CD4-positive, alpha-beta T cell (primary cell): ENCODE results near the gene CDH13. TPM values are rescaled to one million over a fixed set of nuclear protein-coding genes. Genes with fewer than 3 reads are reported as not detected.

Experiments
- ATAC-seq: fragments of 200-7000 bp; cut with Tn5 transposase; one replicate; pipeline ENCODE4 v1.10.0; 2022; ENCODE audit warnings: mild to moderate bottlenecking; ENCODE audit not compliant: poor library complexity
- CTCF ChIA-PET: fragments of 350-600 bp; sonication (Branson Sonifier 250); formaldehyde crosslinking; loops from one replicate; lab custom pipeline; 2021; ENCODE audit warnings: antibody characterized with exemption, inconsistent platforms; lab: Charles Lee
- POLR2A ChIA-PET: fragments of 350-600 bp; sonication (Branson Sonifier 250); formaldehyde crosslinking; loops from one replicate; lab custom pipeline; 2021; ENCODE audit warnings: antibody characterized with exemption, inconsistent platforms; lab: Charles Lee
- DNase-seq, 14 experiments: peaks; one replicate each; pipeline ENCODE4 v3.0.0-alpha.2; 2013 to 2020; ENCODE audit warnings: mixed read lengths in 2 of 14
- H3K27ac ChIP-seq, 2 donors: one replicate each; pipeline versions ENCODE4 v1.5.1 to v1.7.0; 2013; ENCODE audit warnings: low read length in 2 of 2, low read depth in 1 of 2, mild to moderate bottlenecking in 1 of 2
- H3K27me3 ChIP-seq, 2 experiments: 1 replicate in 1 of 2; 2 replicates in 1 of 2; pipeline versions ENCODE4 v1.6.1 to v1.7.0; 2013; ENCODE audit warnings: low read length in 2 of 2, control low read depth in 1 of 2, mild to moderate bottlenecking in 1 of 2, moderate library complexity in 1 of 2; ENCODE audit not compliant: insufficient read depth in 2 of 2, control insufficient read depth in 1 of 2
- H3K36me3 ChIP-seq: one replicate; pipeline ENCODE4 v1.6.1; 2013; ENCODE audit warnings: low read length, control low read depth; ENCODE audit not compliant: insufficient read depth
- H3K4me1 ChIP-seq: one replicate; pipeline ENCODE4 v1.6.1; 2013; ENCODE audit warnings: low read length, control low read depth; ENCODE audit not compliant: insufficient read depth
- H3K4me3 ChIP-seq: one replicate; pipeline ENCODE4 v1.5.1; 2013; ENCODE audit warnings: mild to moderate bottlenecking, low read length, moderate library complexity
- H3K9me3 ChIP-seq, 2 experiments: 1 replicate in 1 of 2; 2 replicates in 1 of 2; pipeline versions ENCODE4 v1.6.1 to v1.7.0; 2013; ENCODE audit warnings: low read length in 2 of 2, mild to moderate bottlenecking in 2 of 2, control low read depth in 1 of 2, moderate library complexity in 1 of 2; ENCODE audit not compliant: control insufficient read depth in 1 of 2, insufficient read depth in 1 of 2
- H3K27ac Mint-ChIP-seq: one replicate; pipeline ENCODE4 v1.8.0; 2020; ENCODE audit warnings: mixed read lengths
- H3K27me3 Mint-ChIP-seq: one replicate; pipeline ENCODE4 v1.8.0; 2021; ENCODE audit warnings: mixed read lengths
- H3K36me3 Mint-ChIP-seq: one replicate; pipeline ENCODE4 v1.8.0; 2021; ENCODE audit warnings: low read depth, mixed read lengths
- H3K4me1 Mint-ChIP-seq: one replicate; pipeline ENCODE4 v1.8.0; 2021; ENCODE audit warnings: low read depth, mixed read lengths
- H3K4me3 Mint-ChIP-seq: one replicate; pipeline ENCODE4 v1.8.0; 2020; ENCODE audit warnings: mild to moderate bottlenecking, mixed read lengths
- H3K9me3 Mint-ChIP-seq: one replicate; pipeline ENCODE4 v1.8.0; 2020; ENCODE audit warnings: mixed read lengths
- intact Hi-C, 2 experiments: fragments of 100-400 bp; cut with DNase I in 1 of 2; cut with micrococcal nuclease in 1 of 2; formaldehyde crosslinking; loops; one replicate each; pipeline versions ENCODE4 v1.15.1 to v1.9.0; 2023 to 2025; cut with DNase I, micrococcal nuclease
- total RNA-seq, 174 experiments: library from RNA in 2 of 174; stranded (reverse) in 2 of 174; gene quantifications; one replicate each; pipeline ENCODE4 v1.2.3 and lab custom pipeline; 2021 to 2026
- TF ChIP-seq, protein P1 (sequence below): fragments of 200-600 bp; IDR thresholded peaks from one replicate; pipeline ENCODE4 v1.8.0; 2022; ENCODE audit warnings: antibody characterized with exemption, mild to moderate bottlenecking

The CDH13 gene
- total RNA-seq, 2 experiments from 2014 or later, result not detected

DNA sequence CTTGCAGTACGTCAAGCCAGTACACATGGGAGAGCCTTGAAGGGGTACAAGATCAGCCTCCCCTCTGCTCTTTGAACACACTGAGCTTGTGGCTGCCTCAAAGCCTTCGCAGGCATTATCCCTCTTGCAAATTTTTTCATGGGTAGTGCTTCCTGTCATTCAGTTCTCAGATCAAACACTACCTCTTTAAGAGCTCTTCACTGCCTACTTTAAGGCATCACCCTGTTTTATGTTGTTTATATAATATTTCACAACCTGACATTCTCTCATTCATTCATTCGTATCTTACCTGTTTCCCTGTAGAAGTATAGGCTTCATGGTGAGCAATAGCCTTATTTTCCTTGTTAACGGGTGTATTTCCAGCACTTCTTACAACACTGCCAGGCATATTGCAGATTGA lies 269.1 kb downstream of the CDH13 start:
- Histone ChIP-seq H3K9me3 (peaks cover 0 to 3% of the 10 kb centered on the region in 2 experiments), H3K27ac (no peak overlapping the region), H3K36me3 (no peaks in the 10 kb centered on the region), H3K27me3 (no peaks in the 10 kb centered on the region), H3K4me1 (no peaks in the 10 kb centered on the region), H3K4me3 (no peak overlapping the region)
- intact Hi-C loops, result no loop called here
- DNase-seq (no peak), ATAC-seq (no peak)
- no peak overlapping the region for H3K27ac Mint-ChIP-seq
- H3K4me1 Mint-ChIP-seq, result no peaks in the 10 kb centered on the region
- no peak overlapping the region for H3K4me3 Mint-ChIP-seq
- no peaks in the 10 kb centered on the region for H3K9me3 Mint-ChIP-seq
- CTCF ChIA-PET, result no interaction called here
- H3K36me3 Mint-ChIP-seq, result no peaks in the 10 kb centered on the region
- POLR2A ChIA-PET, result no interaction called here
- TF ChIP-seq, protein P1, sequence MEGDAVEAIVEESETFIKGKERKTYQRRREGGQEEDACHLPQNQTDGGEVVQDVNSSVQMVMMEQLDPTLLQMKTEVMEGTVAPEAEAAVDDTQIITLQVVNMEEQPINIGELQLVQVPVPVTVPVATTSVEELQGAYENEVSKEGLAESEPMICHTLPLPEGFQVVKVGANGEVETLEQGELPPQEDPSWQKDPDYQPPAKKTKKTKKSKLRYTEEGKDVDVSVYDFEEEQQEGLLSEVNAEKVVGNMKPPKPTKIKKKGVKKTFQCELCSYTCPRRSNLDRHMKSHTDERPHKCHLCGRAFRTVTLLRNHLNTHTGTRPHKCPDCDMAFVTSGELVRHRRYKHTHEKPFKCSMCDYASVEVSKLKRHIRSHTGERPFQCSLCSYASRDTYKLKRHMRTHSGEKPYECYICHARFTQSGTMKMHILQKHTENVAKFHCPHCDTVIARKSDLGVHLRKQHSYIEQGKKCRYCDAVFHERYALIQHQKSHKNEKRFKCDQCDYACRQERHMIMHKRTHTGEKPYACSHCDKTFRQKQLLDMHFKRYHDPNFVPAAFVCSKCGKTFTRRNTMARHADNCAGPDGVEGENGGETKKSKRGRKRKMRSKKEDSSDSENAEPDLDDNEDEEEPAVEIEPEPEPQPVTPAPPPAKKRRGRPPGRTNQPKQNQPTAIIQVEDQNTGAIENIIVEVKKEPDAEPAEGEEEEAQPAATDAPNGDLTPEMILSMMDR, result no peak
- no peaks in the 10 kb centered on the region for H3K27me3 Mint-ChIP-seq

DNA sequence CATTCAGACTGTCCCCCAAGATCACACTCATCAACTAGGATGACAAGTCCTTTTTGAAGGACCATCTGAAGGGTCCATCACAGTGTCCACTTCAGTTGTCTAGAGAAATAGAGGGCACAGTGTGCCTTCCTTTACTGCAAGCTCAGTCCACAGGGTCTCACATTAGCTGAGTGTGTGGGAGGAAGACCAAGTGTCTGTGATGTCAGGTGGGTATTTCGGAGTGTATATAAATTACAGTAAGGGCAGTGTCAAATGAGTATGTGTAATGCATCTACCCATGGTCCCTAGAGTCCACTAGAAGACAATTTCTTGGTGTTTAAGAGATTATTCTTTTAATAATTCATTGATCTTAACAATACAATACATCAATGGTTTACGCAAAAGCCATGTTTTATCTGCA lies 272.2 kb downstream of the CDH13 start:
- Histone ChIP-seq H3K36me3 (no peaks in the 10 kb centered on the region), H3K4me1 (no peaks in the 10 kb centered on the region), H3K27ac (no peak overlapping the region), H3K27me3 (no peaks in the 10 kb centered on the region), H3K9me3 (peaks cover 0 to 3% of the 10 kb centered on the region in 2 experiments), H3K4me3 (no peak overlapping the region)
- Mint-ChIP-seq H3K9me3 (no peaks in the 10 kb centered on the region), H3K4me3 (no peak overlapping the region), H3K27ac (no peak overlapping the region), H3K27me3 (no peaks in the 10 kb centered on the region), H3K36me3 (no peaks in the 10 kb centered on the region), H3K4me1 (no peaks in the 10 kb centered on the region)
- ChIA-PET POLR2A (no interaction called here), CTCF (interaction anchor here (1.3 kb wide), 1 partner anchor 16 kb away, joined by 3 read pairs; no protein-coding TSS in a partner anchor)
- intact Hi-C loops, result no loop called here
- TF ChIP-seq, protein P1, result no peak
- ATAC-seq, result no peak
- no peak for DNase-seq

GRCh38 chr16:82899731-82900450 lies 273.1 kb downstream of the CDH13 start:
- H3K27me3 Mint-ChIP-seq, result no peaks in the 10 kb centered on the region
- no peaks in the 10 kb centered on the region for H3K4me1 Mint-ChIP-seq
- no peak overlapping the region for H3K27ac Mint-ChIP-seq
- Histone ChIP-seq H3K4me1 (no peaks in the 10 kb centered on the region), H3K36me3 (no peaks in the 10 kb centered on the region), H3K9me3 (no peaks in the 10 kb centered on the region), H3K4me3 (no peak overlapping the region), H3K27me3 (no peaks in the 10 kb centered on the region), H3K27ac (no peak overlapping the region)
- no peaks in the 10 kb centered on the region for H3K36me3 Mint-ChIP-seq
- no peaks in the 10 kb centered on the region for H3K9me3 Mint-ChIP-seq
- intact Hi-C loops, result no loop called here
- ATAC-seq (no peak), DNase-seq (no peak)
- ChIA-PET CTCF (interaction anchor here (0.5 to 1.3 kb wide), 2 partner anchors 17 to 46 kb away, joined by 3 read pairs; no protein-coding TSS in a partner anchor), POLR2A (no interaction called here)
- TF ChIP-seq, protein P1, result no peak
- no peak overlapping the region for H3K4me3 Mint-ChIP-seq
